Uterus (tissue), 2 donors: ENCODE measurements around the gene MYLK3.

Source experiments
- CTCF ChIP-seq, 4 experiments: fragments of 200-600 bp in 2 of 4; fragments of 450-650 bp in 2 of 4; sonication (generic) in 2 of 4; IDR thresholded peaks; one replicate each; pipeline ENCODE4 v1.5.1; 2016 to 2019; ENCODE audit warnings: antibody characterized with exemption in 4 of 4, mild to moderate bottlenecking in 2 of 4, moderate library complexity in 1 of 4
- POLR2A ChIP-seq, 2 donors: fragments of 450-650 bp; IDR thresholded peaks; one replicate each; pipeline ENCODE4 v1.6.1; 2016; ENCODE audit warnings: antibody characterized with exemption in 2 of 2, mild to moderate bottlenecking in 1 of 2, moderate library complexity in 1 of 2

GRCh38 chr16:46736695-46737094 lies 11.4 kb downstream of the MYLK3 start:
- TF ChIP-seq CTCF (IDR thresholded peaks at IDR 0.05) (no peak), POLR2A (IDR thresholded peaks at IDR 0.05) (no peak)
